GM12874 (cell line): ENCODE results near the gene PIP4K2A.
A peak's percentile ranks its signal among the peaks of the same experiment; 100 is the strongest.

Source experiments
- TF ChIP-seq, protein P1 (sequence below): IDR thresholded peaks from 2 replicates; pipeline ENCODE4 v1.5.1; 2011; ENCODE audit warnings: low read depth, mild to moderate bottlenecking, control low read depth, low read length, moderate library complexity; ENCODE audit not compliant: insufficient read depth

The PIP4K2A gene

DNA sequence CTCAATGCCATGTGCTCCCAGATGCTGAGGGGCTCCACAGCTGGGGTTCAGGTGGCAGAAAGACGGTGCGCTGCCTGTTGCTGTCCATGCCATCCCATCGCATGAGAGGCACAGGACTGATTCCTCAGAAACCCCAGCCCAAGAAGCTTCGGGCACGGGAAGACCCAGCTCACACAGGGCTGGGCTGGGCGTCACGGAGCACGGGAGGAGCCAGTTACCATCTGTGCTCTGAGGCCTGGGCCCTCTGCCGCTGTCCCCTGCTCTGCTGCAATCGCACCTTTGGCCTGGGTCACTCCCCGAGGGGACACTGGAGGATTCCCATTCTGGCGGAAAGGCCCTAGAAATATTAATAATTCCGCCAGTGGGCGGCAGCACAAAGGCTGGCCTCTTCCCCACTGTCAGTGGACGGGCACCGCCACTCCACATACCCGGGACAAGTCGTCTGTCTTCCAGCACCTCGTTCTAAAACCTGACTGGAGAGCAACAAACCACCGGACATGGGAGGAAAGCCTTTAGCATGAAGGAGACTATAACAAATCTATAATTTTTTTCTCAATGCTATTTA, 92.1 kb downstream of the PIP4K2A start:
- TF ChIP-seq, protein P1, sequence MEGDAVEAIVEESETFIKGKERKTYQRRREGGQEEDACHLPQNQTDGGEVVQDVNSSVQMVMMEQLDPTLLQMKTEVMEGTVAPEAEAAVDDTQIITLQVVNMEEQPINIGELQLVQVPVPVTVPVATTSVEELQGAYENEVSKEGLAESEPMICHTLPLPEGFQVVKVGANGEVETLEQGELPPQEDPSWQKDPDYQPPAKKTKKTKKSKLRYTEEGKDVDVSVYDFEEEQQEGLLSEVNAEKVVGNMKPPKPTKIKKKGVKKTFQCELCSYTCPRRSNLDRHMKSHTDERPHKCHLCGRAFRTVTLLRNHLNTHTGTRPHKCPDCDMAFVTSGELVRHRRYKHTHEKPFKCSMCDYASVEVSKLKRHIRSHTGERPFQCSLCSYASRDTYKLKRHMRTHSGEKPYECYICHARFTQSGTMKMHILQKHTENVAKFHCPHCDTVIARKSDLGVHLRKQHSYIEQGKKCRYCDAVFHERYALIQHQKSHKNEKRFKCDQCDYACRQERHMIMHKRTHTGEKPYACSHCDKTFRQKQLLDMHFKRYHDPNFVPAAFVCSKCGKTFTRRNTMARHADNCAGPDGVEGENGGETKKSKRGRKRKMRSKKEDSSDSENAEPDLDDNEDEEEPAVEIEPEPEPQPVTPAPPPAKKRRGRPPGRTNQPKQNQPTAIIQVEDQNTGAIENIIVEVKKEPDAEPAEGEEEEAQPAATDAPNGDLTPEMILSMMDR: no peak

DNA sequence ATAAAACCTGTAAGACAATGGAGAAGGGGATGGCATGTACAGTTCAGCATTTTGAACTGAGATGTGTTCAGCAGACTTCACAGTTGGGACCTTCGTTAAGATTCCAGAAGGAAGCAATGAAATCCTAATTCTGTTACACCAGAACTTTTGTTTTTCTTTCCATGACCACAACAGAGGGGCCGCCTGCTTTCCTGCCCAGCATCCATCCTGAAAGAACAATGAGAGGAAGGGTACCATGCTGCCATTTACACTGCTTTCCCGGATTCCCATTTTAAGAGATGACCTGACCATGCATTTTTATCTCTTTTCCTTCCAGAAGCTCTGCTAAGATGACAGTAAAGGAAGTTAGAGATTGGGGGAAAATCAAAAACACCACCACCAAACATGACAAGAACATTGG, 92.7 kb downstream of the PIP4K2A start:
- TF ChIP-seq, protein P1: no peak

DNA sequence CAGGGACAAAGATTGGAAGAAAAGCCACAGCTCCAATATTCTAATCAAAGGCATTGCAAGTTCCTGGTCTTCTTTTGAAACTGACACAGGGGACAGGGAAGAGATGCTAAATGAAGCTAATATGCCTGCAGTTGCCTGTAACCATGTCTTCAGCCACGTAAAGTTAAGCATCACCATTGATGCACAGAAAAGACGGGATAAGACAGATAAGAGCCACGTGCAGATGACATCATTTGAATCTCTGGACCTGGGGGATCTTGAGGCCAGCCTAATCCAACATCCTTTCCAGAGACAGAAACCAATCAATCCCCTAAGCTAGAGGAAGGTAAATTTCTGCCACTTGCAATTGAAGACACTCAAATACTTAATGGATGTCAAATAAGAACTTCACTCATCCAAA, 93.4 kb downstream of the PIP4K2A start:
- TF ChIP-seq, protein P1: no peak

DNA sequence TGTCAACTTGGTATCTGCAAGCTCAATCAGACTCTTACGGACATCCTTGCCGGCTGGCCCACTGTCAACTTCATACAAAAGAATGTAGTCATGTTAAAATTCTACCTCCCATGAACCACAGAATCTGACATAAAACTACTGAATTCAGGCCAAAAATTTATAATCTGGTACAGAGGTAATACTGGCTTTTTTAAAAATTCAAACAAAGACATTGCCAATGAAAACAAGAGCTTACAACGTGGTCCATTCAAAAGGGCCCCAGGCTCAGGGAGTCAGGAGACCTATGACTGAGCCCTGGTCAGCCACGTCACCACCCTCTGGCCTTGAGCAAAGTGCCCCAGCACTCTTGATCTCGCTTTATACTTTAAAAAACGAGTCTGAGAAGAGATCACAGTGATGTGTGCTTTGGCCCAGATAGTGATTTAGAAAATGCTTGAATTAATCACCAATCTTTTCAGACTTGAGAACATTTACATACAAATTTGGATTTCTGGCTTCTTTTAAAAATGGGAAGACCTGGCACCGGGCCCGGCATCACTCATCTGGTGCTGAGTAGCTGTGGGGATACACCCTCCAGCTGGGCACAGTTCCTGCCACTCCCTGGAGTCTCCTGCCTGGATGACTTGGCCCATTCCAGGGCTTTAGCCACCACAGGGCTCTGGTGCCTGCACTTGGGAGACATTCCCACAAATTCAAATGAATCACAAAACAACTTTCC, 94.1 kb downstream of the PIP4K2A start:
- TF ChIP-seq, protein P1: no peak

DNA sequence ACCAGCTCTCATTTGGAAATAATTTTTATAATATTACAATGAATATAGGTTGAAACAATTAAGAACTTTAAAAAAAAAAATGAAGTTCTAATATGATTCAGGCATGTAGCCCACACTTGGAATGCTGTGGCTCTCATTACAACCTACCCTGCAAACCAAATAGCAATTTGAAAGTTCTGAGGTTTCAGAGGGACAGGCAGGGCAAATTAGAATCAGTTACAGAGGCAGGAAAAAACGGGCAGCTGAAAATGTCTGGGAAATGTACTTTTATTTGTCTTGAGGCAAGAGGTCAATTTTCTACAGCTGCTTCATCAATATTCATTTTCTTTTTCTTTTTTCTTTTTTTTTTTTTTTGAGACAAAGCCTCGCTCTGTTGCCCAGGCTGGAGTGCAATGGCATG, 95.3 kb downstream of the PIP4K2A start:
- TF ChIP-seq, protein P1: no peak

DNA sequence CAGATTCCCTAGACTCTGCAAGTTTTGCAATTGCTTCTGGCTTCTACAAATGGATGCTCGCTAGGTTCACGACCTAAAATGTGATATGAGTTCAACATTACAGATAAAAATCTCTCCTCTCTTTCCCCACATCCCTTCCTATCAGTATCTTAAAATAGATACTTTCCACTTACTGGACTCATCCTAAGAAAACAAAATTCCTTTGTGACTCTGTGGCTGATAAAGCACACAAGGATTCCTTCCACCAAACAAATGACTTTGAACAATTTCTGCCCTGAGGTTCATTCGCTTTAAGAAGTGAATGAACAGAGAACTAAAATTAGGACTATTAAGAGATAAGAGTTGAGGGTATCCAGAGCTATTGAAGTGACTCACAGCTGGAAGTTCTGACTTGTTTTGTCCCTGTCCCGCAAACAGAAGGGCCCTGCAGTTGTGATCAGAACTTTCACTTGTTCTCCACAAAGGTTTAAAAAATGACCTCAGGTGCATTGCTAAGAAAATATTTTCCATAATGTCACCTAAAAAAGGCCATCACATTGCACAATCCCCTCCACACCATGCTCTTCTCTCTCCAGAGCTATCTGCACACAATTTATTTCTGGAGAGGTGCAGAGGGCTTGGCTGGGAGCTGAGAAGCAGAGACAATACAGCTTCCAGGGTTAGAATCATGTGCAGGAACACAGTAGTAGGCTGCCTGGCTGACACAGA, 96.1 kb downstream of the PIP4K2A start:
- TF ChIP-seq, protein P1: no peak

DNA sequence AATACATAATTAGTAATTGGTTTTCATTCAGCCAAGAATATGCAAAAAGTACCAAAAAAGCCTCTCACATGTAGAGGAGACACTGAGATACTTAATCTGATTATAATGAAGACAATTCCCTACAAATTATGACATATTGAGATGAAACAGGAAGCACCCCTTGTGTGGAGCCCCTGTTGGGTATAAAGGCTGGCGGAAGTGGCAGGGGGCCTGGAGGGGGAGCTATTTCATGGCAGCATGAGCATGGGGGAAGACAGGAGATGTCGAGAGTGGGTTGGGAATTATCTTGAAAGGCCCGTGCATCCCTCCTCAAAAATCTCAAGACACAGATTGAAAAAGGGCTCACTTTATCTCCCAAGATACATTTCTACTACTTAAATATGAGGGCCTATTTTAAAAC, 96.9 kb downstream of the PIP4K2A start:
- TF ChIP-seq, protein P1: 0 out of 2 replicates have a peak, but pooled peaks have one; percentile 1
